ENCODE data around the gene CFAP61.

Gene CFAP61

DNA sequence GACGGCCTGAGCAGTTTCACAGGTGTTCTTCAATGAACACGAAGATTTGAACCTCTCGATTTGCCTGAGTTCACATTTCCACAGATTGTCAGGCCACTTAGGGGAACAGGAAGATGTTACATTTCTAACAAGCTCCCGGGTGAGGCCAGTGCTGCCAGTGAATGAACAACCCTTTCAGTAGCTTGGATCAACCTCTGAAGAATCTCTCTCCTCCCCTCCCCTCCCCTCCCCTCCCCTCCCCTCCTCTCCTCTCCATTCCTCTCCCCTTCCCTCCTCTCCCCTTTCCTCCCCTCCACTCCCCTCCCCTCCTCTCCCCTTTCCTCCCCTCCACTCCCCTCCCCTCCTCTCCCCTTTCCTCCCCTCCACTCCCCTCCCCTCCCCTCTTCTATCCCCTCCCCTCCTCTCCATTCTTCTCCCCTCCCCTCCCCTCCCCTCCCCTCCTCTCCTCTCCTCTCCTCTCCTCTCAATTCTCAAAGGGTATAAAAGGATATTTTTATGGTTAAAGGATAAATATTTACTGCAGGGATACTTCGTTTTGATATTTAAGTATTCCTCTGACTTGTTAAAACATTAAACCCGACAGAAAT is 201.5 kb downstream of the CFAP61 start:
- Histone ChIP-seq H4K20me1 (ENCODE audit: insufficient read depth) (no peaks in the 10 kb centered on the region), H3K4me1 (ENCODE audit: low read depth, poor library complexity, severe bottlenecking) (no peaks in the 10 kb centered on the region), H3K4me3 (IDR thresholded peaks at IDR 0.05; ENCODE audit: insufficient read depth, low read depth, low read length) (no peak overlapping the region), H3K27me3 (ENCODE audit: insufficient read depth, low read depth) (no peaks in the 10 kb centered on the region), H3K27ac (no peak overlapping the region), H3K4me2 (no peak overlapping the region), H2AFZ (ENCODE audit: low read depth) (no peak overlapping the region), H3K36me3 (ENCODE audit: insufficient read depth) (no peaks in the 10 kb centered on the region), H3K79me2 (ENCODE audit: insufficient read depth, low read depth) (no peaks in the 10 kb centered on the region), H3K9ac (no peak overlapping the region)
- TF ChIP-seq, protein P1, sequence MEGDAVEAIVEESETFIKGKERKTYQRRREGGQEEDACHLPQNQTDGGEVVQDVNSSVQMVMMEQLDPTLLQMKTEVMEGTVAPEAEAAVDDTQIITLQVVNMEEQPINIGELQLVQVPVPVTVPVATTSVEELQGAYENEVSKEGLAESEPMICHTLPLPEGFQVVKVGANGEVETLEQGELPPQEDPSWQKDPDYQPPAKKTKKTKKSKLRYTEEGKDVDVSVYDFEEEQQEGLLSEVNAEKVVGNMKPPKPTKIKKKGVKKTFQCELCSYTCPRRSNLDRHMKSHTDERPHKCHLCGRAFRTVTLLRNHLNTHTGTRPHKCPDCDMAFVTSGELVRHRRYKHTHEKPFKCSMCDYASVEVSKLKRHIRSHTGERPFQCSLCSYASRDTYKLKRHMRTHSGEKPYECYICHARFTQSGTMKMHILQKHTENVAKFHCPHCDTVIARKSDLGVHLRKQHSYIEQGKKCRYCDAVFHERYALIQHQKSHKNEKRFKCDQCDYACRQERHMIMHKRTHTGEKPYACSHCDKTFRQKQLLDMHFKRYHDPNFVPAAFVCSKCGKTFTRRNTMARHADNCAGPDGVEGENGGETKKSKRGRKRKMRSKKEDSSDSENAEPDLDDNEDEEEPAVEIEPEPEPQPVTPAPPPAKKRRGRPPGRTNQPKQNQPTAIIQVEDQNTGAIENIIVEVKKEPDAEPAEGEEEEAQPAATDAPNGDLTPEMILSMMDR (conservative IDR thresholded peaks at IDR 0.05; ENCODE audit: low read depth, low read length) = no peak

DNA sequence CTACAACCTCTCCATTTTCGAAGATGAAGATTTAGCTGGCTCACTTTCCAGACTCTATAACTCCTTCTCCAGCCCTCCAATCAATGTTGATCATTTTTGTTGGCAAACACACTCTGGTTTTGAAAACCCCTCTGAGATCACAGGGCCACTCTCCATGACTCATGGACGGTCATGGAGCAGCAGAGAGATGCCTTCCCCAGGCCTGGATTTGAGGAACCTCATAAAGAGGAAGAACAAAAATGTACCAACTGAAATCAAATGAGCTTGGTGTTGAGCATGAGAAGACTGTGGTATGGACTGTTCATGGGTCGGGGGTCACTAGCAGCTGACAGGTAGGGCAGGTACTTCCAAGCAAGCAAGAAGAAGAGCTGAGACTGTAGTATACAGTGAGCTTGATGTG is 202.8 kb downstream of the CFAP61 start:
- no peaks in the 10 kb centered on the region for H3K4me1 ChIP-seq (ENCODE audit: low read depth, poor library complexity, severe bottlenecking)
- TF ChIP-seq, protein P1 (conservative IDR thresholded peaks at IDR 0.05; ENCODE audit: low read depth, low read length) = no peak
- H3K27me3 ChIP-seq (ENCODE audit: insufficient read depth, low read depth) = no peaks in the 10 kb centered on the region
- H2AFZ ChIP-seq (ENCODE audit: low read depth) = no peak overlapping the region
- no peaks in the 10 kb centered on the region for H4K20me1 ChIP-seq (ENCODE audit: insufficient read depth)
- H3K79me2 ChIP-seq (ENCODE audit: insufficient read depth, low read depth) = no peaks in the 10 kb centered on the region
- H3K4me3 ChIP-seq (IDR thresholded peaks at IDR 0.05; ENCODE audit: insufficient read depth, low read depth, low read length) = no peak overlapping the region
- no peak overlapping the region for H3K27ac ChIP-seq
- no peak overlapping the region for H3K4me2 ChIP-seq
- H3K9ac ChIP-seq = no peak overlapping the region
- no peaks in the 10 kb centered on the region for H3K36me3 ChIP-seq (ENCODE audit: insufficient read depth)

DNA sequence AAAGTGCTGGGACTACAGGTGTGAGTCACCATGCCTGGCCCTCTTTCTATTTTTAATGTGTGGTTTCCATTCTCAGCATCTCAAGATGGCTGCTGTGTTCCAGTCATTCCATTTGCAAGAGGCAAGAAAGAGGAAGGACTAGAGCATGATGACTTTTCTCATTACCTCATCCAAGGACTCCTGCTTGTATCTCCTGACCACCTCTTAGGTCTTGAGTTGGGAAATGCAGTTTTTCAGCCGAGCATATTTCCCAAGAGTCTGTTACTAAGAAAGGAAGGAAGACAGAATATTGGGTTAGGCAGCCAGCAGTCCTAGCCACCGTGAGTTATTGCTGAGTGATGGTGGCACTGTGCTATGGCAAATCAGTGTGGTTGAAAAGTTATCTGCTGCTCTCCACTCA is 207.2 kb downstream of the CFAP61 start:
- Histone ChIP-seq H2AFZ (ENCODE audit: low read depth) (no peak overlapping the region), H3K27ac (no peak overlapping the region), H3K4me3 (IDR thresholded peaks at IDR 0.05; ENCODE audit: insufficient read depth, low read depth, low read length) (no peak overlapping the region), H3K9ac (no peak overlapping the region), H3K4me1 (ENCODE audit: low read depth, poor library complexity, severe bottlenecking) (no peaks in the 10 kb centered on the region), H3K79me2 (ENCODE audit: insufficient read depth, low read depth) (no peaks in the 10 kb centered on the region), H3K27me3 (ENCODE audit: insufficient read depth, low read depth) (no peaks in the 10 kb centered on the region), H3K4me2 (no peak overlapping the region), H4K20me1 (ENCODE audit: insufficient read depth) (no peaks in the 10 kb centered on the region), H3K36me3 (ENCODE audit: insufficient read depth) (no peaks in the 10 kb centered on the region)
- TF ChIP-seq, protein P1 (conservative IDR thresholded peaks at IDR 0.05; ENCODE audit: low read depth, low read length) = no peak

DNA sequence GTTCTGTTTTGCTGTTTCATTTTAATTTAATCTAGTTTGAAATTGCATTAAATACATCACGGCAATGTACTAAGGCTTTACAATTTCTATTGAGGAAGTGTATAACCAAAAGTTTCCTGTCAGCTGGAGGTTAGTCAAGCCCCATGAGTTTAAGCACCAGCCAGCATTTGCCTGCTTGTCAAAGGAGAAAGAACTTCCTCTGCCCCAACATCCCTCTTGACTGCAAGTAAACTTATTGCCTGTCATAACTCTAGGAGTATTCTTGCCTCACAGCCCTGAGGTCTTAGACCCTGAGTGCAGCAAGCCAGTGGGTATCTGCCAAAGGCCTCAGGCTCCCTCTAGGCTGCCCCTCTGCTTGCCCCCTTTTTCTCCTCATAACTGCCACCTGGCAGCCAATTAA is 208.8 kb downstream of the CFAP61 start:
- Histone ChIP-seq H3K4me3 (IDR thresholded peaks at IDR 0.05; ENCODE audit: insufficient read depth, low read depth, low read length) (no peak overlapping the region), H3K4me2 (no peak overlapping the region), H4K20me1 (ENCODE audit: insufficient read depth) (no peaks in the 10 kb centered on the region)

More for the DNA sequence above, 208.8 kb downstream of the CFAP61 start:
- Histone ChIP-seq H3K9ac (no peak overlapping the region), H3K36me3 (ENCODE audit: insufficient read depth) (no peaks in the 10 kb centered on the region), H3K79me2 (ENCODE audit: insufficient read depth, low read depth) (no peaks in the 10 kb centered on the region), H3K27me3 (ENCODE audit: insufficient read depth, low read depth) (no peaks in the 10 kb centered on the region), H3K27ac (no peak overlapping the region), H3K4me1 (ENCODE audit: low read depth, poor library complexity, severe bottlenecking) (no peaks in the 10 kb centered on the region), H2AFZ (ENCODE audit: low read depth) (no peak overlapping the region)
- TF ChIP-seq, protein P1 (conservative IDR thresholded peaks at IDR 0.05; ENCODE audit: low read depth, low read length) = no peak

All from KMS-11 (cell line).